Smooth muscle cell (in vitro differentiated cells): ENCODE data around the gene CCDC33. TPM values are rescaled to one million over a fixed set of nuclear protein-coding genes. Genes with fewer than 3 reads are reported as not detected.
A peak's percentile ranks its signal among the peaks of the same experiment; 100 is the strongest.

ENCODE experiments used
- DNase-seq: peaks from one replicate; lab custom pipeline; 2025; ENCODE audit not compliant: unreplicated experiment; lab: John Stamatoyannopoulos, UW
- H2AFZ ChIP-seq: fragments of 200-600 bp; sonication (generic); 2 replicates; pipeline ENCODE4 v1.6.0; 2016; ENCODE audit warnings: antibody characterized with exemption, low read depth, mild to moderate bottlenecking
- H3F3A ChIP-seq: fragments of 200-600 bp; sonication (generic); 2 replicates; pipeline ENCODE4 v1.6.0; 2017; ENCODE audit warnings: antibody characterized with exemption, low read depth
- H3K27ac ChIP-seq: fragments of 200-600 bp; sonication (generic); 2 replicates; pipeline ENCODE4 v1.5.1; 2016; ENCODE audit warnings: low read depth, mild to moderate bottlenecking
- H3K27me3 ChIP-seq: fragments of 200-600 bp; sonication (generic); 2 replicates; pipeline ENCODE4 v1.6.1; 2016; ENCODE audit warnings: low read depth, mild to moderate bottlenecking
- H3K36me3 ChIP-seq: fragments of 200-600 bp; sonication (generic); 2 replicates; pipeline ENCODE4 v1.5.1; 2016; ENCODE audit warnings: low read depth
- H3K4me1 ChIP-seq: fragments of 200-600 bp; sonication (generic); 2 replicates; pipeline ENCODE4 v1.5.1; 2016; ENCODE audit warnings: low read depth
- H3K4me2 ChIP-seq: fragments of 200-600 bp; sonication (generic); 2 replicates; pipeline ENCODE4 v1.6.0; 2016; ENCODE audit warnings: mild to moderate bottlenecking
- H3K4me3 ChIP-seq: fragments of 200-600 bp; sonication (generic); 2 replicates; pipeline ENCODE4 v1.5.1; 2016; ENCODE audit warnings: mild to moderate bottlenecking
- H3K79me2 ChIP-seq: fragments of 200-600 bp; sonication (generic); 2 replicates; pipeline ENCODE4 v1.6.0; 2016; ENCODE audit warnings: low read depth, mild to moderate bottlenecking
- H3K9ac ChIP-seq: fragments of 200-600 bp; sonication (generic); 2 replicates; pipeline ENCODE4 v1.6.0; 2016; ENCODE audit warnings: low read depth
- H3K9me3 ChIP-seq: fragments of 200-600 bp; sonication (generic); replicated peaks from 2 replicates; pipeline ENCODE4 v1.5.1; 2016; ENCODE audit warnings: low read depth
- H4K20me1 ChIP-seq: fragments of 200-600 bp; sonication (generic); 2 replicates; pipeline ENCODE4 v1.6.0; 2016; ENCODE audit warnings: low read depth
- CTCF ChIP-seq: fragments of 200-600 bp; sonication (generic); IDR thresholded peaks from 2 replicates; pipeline ENCODE4 v1.5.1; 2017; ENCODE audit warnings: borderline replicate concordance, mild to moderate bottlenecking, antibody characterized with exemption; ENCODE audit not compliant: insufficient read depth, poor library complexity, severe bottlenecking
- WGBS: methylation state at CpG from one replicate; pipeline ENCODE4 v1.1.7; 2016; ENCODE audit warnings: low lambda C conversion rate; 5-methylcytosine and 5-hydroxymethylcytosine counted together
- polyA plus RNA-seq: library from polyadenylated mRNA; unstranded; fragments of >200 nt; fragmentation: Nextera tagmentation; extraction: Ambion mirVana; gene quantifications from 2 replicates; pipeline ENCODE4 v1.2.1, GENCODE V29; 2016
- total RNA-seq: library from RNA; depleted of rRNA; stranded (reverse); fragments of >200 nt; gene quantifications from 2 replicates; pipeline ENCODE4 v1.2.3, GENCODE V29; 2014

The CCDC33 gene
- total and polyA plus RNA-seq, 2 experiments from 2014 or later, result 3.8 to 5.8 TPM

- no peaks in the 10 kb centered on the region for H3K9me3 ChIP-seq
- no peak overlapping the region for H2AFZ ChIP-seq
- no peak for TF ChIP-seq CTCF
- H4K20me1 ChIP-seq, result no peaks in the 10 kb centered on the region
- H3K4me1 ChIP-seq, result peaks cover 21% of the 10 kb centered on the region
- H3K36me3 ChIP-seq, result no peaks in the 10 kb centered on the region
- no peak overlapping the region for H3K4me2 ChIP-seq
- no peak overlapping the region for H3K9ac ChIP-seq
- no peak for DNase-seq
- H3K27ac ChIP-seq, result no peak overlapping the region
- WGBS, result 95% methylated on average over 7 of the region's 7 CpGs
- H3K4me3 ChIP-seq, result no peak overlapping the region
- no peaks in the 10 kb centered on the region for H3K79me2 ChIP-seq
- H3K27me3 ChIP-seq, result no peaks in the 10 kb centered on the region
- H3F3A ChIP-seq, result no peaks in the 10 kb centered on the region
Observed at GRCh38 chr15:74313889-74314288, 77.8 kb downstream of the CCDC33 start.

DNA sequence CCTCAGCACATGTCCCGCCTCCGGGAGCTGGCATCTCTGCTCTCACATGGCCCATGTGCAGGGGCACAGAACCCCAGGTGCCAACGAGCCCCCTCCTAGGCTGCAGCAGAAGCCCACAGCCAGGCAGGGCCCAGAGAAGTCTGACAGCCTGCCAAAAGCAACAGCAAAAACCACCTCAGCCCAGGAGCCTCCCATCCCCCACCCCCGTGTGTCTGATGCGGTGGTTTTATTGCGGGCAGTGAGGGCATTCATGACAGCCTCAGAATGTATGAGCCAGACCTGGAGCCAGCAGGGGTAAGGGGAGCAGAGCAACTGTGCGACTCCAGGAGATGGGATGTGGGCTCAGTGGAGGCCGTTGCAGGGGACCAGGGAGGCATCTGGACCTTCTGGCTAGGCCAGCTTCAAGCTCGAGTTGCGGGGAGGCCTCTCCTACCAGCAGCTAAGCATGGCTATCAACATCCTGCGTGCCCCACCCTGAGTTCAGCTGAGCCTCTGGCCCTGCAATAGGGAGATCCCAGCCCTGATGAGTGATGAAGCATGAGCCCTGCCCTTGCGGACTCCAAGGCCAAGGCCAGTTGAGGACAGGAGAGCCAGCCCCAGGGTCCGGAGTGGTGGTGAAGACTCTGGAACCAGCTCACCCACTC, 78.8 kb downstream of the CCDC33 start:
- Histone ChIP-seq H3K27ac (no peak overlapping the region), H3K36me3 (no peaks in the 10 kb centered on the region), H3K27me3 (no peaks in the 10 kb centered on the region), H4K20me1 (no peaks in the 10 kb centered on the region), H3K9me3 (no peaks in the 10 kb centered on the region), H3F3A (no peaks in the 10 kb centered on the region), H3K4me2 (no peak overlapping the region), H3K4me3 (no peak overlapping the region), H3K9ac (no peak overlapping the region), H3K4me1 (peaks cover 19% of the 10 kb centered on the region), H2AFZ (no peak overlapping the region), H3K79me2 (no peaks in the 10 kb centered on the region)
- 71% methylated on average over 11 of the region's 13 CpGs for WGBS
- no peak for DNase-seq
- no peak for TF ChIP-seq CTCF

DNA sequence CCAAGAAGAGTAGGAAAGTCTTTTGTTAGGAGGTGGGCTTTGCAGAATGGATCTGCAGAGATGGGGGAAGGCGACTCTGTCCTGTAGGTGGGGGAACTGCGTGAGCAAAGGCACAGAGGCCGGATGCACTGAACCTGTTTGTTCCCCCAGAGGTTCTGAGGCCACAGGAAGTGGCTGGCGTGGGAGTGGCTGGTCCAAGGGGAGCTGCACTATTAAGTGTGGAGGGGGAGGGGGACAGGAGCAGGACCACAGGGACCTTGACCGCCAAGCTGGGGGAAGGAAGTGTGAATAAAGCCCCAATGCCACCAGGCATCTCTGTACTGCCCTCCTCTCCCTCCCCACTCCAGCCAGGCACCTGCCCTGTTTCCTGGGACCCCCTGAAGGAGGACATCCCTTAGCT, 79.5 kb downstream of the CCDC33 start:
- DNase-seq, result no peak
- no peak overlapping the region for H3K4me3 ChIP-seq
- no peaks in the 10 kb centered on the region for H3K79me2 ChIP-seq
- 81% methylated on average over 4 of the region's 5 CpGs for WGBS
- no peaks in the 10 kb centered on the region for H3K9me3 ChIP-seq
- no peak for TF ChIP-seq CTCF
- H3K27me3 ChIP-seq, result no peaks in the 10 kb centered on the region
- H3K36me3 ChIP-seq, result no peaks in the 10 kb centered on the region
- H2AFZ ChIP-seq, result no peak overlapping the region
- H3K9ac ChIP-seq, result no peak overlapping the region
- peaks cover 19% of the 10 kb centered on the region for H3K4me1 ChIP-seq
- H3K4me2 ChIP-seq, result no peak overlapping the region
- H4K20me1 ChIP-seq, result no peaks in the 10 kb centered on the region
- H3F3A ChIP-seq, result no peaks in the 10 kb centered on the region
- H3K27ac ChIP-seq, result no peak overlapping the region

DNA sequence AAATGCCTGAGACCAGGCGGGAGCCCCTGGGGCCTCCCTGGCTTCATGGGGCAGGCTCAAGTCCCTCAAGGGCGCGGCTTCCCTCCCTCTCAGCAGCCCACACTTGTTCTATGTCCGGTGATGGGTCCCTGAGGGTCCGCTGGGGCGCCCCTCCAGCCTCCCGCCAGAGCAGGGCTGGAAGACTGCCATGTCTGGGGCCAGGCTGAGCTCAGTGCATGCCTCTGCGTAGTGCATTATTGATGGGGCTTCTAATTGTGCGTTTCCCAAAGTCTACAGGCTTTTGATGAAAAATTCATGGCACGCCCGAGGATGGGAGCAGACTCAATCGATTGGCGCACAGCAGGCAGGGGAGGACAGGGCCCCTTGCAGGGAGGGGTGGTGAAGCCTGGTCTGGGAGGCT, 80.0 kb downstream of the CCDC33 start:
- Histone ChIP-seq H3F3A (no peaks in the 10 kb centered on the region), H3K79me2 (no peaks in the 10 kb centered on the region), H3K27me3 (no peaks in the 10 kb centered on the region), H2AFZ (no peak overlapping the region), H3K27ac (peak overlapping the region; percentile 100), H3K9me3 (no peaks in the 10 kb centered on the region), H3K36me3 (no peaks in the 10 kb centered on the region), H3K9ac (peak overlapping the region; percentile 96), H3K4me1 (peaks cover 19% of the 10 kb centered on the region), H3K4me2 (no peak overlapping the region), H3K4me3 (no peak overlapping the region), H4K20me1 (no peaks in the 10 kb centered on the region)
- DNase-seq, result no peak
- TF ChIP-seq CTCF, result no peak
- 92% methylated on average over 13 of the region's 13 CpGs for WGBS
